ENCODE measurements around the gene ARID3A.

ARID3A gene

DNA sequence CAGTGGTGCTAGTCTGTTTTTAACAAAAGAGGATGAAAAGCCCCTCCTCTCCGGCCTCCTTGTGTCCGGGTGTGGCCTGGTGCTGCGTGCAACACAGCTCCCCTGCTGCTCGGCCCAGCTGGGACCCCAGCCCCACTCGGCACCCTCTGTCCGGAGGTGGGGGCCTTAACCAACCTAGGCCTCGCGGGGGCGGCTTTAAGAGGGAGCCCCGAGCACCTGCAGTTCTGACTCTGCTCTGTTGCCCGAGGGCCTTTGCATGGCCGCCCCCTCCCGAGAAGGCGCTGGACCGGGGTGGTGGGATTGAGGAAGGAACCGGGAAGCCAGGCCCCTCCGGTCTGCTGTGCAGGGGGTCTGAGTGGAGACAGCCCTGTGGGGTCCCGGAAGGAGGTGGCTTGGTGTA is 68.7 kb downstream of the ARID3A start:
- in situ Hi-C loops (cut with HindIII; ENCODE audit: low sequenced_read_pairs) = no loop called here
- no peak overlapping the region for H3K4me3 ChIP-seq (ENCODE audit: low read depth, low read length)
- no peak for DNase-seq (ENCODE audit: low read depth)
- TF ChIP-seq, protein P1, sequence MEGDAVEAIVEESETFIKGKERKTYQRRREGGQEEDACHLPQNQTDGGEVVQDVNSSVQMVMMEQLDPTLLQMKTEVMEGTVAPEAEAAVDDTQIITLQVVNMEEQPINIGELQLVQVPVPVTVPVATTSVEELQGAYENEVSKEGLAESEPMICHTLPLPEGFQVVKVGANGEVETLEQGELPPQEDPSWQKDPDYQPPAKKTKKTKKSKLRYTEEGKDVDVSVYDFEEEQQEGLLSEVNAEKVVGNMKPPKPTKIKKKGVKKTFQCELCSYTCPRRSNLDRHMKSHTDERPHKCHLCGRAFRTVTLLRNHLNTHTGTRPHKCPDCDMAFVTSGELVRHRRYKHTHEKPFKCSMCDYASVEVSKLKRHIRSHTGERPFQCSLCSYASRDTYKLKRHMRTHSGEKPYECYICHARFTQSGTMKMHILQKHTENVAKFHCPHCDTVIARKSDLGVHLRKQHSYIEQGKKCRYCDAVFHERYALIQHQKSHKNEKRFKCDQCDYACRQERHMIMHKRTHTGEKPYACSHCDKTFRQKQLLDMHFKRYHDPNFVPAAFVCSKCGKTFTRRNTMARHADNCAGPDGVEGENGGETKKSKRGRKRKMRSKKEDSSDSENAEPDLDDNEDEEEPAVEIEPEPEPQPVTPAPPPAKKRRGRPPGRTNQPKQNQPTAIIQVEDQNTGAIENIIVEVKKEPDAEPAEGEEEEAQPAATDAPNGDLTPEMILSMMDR (IDR thresholded peaks at IDR 0.05; ENCODE audit: low read depth, low read length, missing control alignments) = no peak

DNA sequence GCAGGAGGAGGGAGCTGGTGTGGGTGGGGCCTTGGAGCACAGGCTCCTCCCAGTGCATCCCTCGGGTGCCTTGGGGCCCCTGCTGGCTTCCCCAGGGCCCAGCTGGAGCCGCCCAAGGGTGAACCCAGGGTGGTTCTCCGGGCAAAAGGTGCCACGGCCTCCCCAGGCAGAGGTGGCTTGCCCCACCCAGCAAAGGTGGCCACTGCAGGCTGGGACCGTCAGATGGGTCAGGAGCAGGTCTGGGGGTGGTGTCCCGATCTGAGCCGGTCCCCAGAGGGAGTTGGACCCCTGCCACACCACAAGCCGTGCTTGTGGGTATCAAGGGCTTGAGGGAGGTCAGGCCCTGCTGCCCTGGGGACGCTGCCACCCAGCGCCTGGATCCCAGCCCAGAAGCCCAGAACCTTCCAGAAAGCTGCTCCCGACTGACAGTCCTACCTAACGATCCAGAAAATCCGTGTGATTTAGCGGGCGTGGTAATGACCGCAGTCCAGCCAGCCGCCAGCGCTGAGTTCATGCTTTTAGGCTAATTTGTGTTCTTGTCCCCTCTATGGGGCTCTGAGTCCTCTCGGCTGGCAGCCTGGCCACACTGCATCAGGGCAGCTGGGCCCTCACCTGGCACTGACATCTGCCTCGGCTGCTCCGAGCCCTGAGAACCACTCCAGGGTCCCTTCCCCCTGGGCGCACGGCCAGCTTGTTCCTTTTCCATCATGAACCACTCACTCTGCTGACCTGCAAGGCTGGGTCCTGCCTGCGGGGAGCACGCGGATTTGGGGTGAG is 69.4 kb downstream of the ARID3A start:
- DNase-seq (ENCODE audit: low read depth) = peak; percentile 23
- no peak overlapping the region for H3K4me3 ChIP-seq (ENCODE audit: low read depth, low read length)
- TF ChIP-seq, protein P1 (IDR thresholded peaks at IDR 0.05; ENCODE audit: low read depth, low read length, missing control alignments) = no peak
- in situ Hi-C loops (cut with HindIII; ENCODE audit: low sequenced_read_pairs) = no loop called here

DNA sequence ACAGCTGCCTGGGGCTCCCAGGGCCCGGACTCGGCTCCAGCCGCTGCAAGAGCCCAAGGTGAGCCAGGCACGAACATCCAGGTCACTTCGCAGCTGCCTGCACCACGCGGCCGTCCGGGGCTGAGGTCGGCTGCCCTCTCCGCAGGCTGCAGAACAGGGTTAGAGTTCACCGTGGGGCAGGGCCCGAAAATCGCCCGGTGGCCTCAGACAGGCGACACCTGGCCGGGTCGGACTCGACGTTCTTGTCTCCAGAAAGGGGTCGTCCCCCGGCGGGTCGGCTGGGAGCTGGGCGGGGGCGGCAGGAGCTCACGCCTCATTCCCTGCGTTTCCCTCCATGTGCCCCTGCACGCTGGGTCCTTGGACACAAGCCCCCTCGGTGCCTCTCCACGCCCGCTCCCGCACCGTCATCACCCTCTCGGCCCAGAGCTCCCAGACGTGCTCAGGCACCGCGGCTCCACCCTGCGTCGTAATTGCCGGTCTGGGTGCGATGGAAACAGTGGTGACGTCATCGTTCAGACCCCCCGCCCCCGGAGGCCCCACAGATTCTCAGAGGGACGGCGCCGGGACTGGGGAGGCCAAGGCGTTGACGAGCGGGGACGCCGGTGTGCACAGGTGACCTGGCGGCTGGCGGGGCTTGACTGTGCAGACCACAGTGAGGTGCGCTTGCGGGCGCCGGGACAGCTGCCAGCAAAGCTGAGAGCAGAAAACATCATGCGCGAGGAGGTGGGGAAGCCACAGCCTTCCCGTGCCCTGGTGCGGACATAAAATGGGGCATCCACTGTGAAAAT is 70.4 kb downstream of the ARID3A start:
- DNase-seq (ENCODE audit: low read depth) = no peak
- no peak overlapping the region for H3K4me3 ChIP-seq (ENCODE audit: low read depth, low read length)
- TF ChIP-seq, protein P1 (IDR thresholded peaks at IDR 0.05; ENCODE audit: low read depth, low read length, missing control alignments) = no peak
- in situ Hi-C loops (cut with HindIII; ENCODE audit: low sequenced_read_pairs) = no loop called here

DNA sequence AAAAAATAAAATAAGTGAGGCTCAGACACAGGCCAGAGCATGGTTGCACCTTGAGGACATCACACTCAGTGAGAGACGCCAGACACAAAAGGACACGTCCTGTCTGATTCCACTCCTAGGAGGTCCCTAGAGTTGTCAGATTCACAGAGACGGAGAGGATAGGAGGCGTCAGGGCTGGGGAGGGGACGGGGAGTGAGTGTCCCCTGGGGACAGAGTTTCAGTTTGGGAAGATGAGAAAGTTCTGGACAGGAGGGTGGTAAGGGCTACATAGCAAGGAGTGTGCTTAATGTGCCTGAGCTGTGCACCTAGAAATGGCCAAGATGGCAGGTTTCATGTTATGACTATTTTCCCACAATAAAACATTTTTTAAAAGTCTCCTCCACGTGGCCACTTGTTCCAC is 72.2 kb downstream of the ARID3A start:
- in situ Hi-C loops (cut with HindIII; ENCODE audit: low sequenced_read_pairs) = no loop called here
- TF ChIP-seq, protein P1 (IDR thresholded peaks at IDR 0.05; ENCODE audit: low read depth, low read length, missing control alignments) = no peak
- H3K4me3 ChIP-seq (ENCODE audit: low read depth, low read length) = no peak overlapping the region
- no peak for DNase-seq (ENCODE audit: low read depth)

DNA sequence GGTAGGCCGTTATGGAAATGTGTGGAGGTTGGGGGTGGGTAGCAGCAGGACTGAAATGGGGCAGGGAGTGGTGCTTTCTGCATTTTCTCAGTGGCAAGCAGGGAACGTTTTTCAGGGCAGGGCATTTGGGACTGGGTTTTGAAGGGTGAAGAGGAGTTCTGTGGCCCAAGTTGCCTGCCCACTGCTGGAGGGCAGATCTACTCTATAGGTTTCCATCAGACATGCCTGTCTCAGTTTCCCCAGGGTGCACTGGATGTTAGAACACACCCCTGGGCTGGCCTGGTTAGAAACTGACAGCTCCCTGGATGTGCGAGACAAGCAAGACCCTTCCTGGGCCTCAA is 73.5 kb downstream of the ARID3A start:
- TF ChIP-seq, protein P1 (IDR thresholded peaks at IDR 0.05; ENCODE audit: low read depth, low read length, missing control alignments) = no peak
- H3K4me3 ChIP-seq (ENCODE audit: low read depth, low read length) = no peak overlapping the region
- no peak for DNase-seq (ENCODE audit: low read depth)
- in situ Hi-C loops (cut with HindIII; ENCODE audit: low sequenced_read_pairs) = no loop called here

DNA sequence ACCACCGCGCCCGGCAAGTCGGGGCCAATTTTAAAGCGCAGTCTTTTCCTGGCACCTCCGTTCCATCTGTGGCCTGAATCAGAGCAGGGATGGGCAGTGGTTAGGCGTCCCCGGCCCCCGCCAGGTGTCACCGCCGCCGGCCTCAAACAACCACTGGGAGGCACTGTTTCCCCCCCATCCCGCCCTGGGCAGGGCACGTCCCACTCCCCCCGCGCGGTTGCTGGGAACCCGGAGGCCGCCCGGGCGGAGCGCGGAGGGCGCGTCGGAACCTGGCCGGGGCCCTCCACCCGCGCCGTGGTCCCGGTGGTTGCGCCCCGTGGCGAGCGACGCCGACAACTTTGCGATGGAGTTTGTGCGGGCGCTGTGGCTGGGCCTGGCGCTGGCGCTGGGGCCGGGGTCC is 74.3 kb downstream of the ARID3A start, which contains the start of gene GRIN3B:
TSS of gene GRIN3B (plus strand) at position 325 of the 400 bp plus-strand sequence. CDS start at position 344, 19 bp downstream.
- DNase-seq (ENCODE audit: low read depth) = no peak
- in situ Hi-C loops (cut with HindIII; ENCODE audit: low sequenced_read_pairs) = no loop called here

More for the DNA sequence above, 74.3 kb downstream of the ARID3A start, which contains the start of gene GRIN3B:
- TF ChIP-seq, protein P1 (IDR thresholded peaks at IDR 0.05; ENCODE audit: low read depth, low read length, missing control alignments) = peak; percentile 46
- no peak within 1 kb of the TSS for H3K4me3 ChIP-seq (ENCODE audit: low read depth, low read length)

All from astrocyte of the cerebellum (primary cell).